ENCODE results near the gene CYP2J2. TPM values are rescaled to one million over a fixed set of nuclear protein-coding genes. Genes with fewer than 3 reads are reported as not detected.
A peak's percentile ranks its signal among the peaks of the same experiment; 100 is the strongest.

CYP2J2 gene
- total RNA-seq, 4 donors from 2014 or later = 2.4 to 8.7 (median 3.2) TPM

GRCh38 chr1:59948990-59949389 is 22.4 kb upstream of the CYP2J2 start:
- H3K27ac ChIP-seq = no peak overlapping the region
- DNase-seq (no peak), ATAC-seq (no peak)
- intact Hi-C loops (cut with DNase I; ENCODE audit: low total_unique reads) (loop anchor here (10.0 kb wide), 1 partner anchor 1434 kb away; no protein-coding TSS in a partner anchor), in situ Hi-C loops (cut with MboI; ENCODE audit: low sequenced_read_pairs in 4 of 4) (loop anchor here in 2 of 4 donors (10.0 to 25.0 kb wide), 4 partner anchors 54 to 1237 kb away; partner anchors contain the start of gene MYSM1 (in 1 of the 2))
- peaks cover 0 to 4% of the 10 kb centered on the region in 2 donors for H3K4me1 ChIP-seq
- H3K36me3 ChIP-seq = no peaks in the 10 kb centered on the region
- H3K27me3 ChIP-seq = no peaks in the 10 kb centered on the region
- H3K4me3 ChIP-seq = no peak overlapping the region
- TF ChIP-seq CTCF (IDR thresholded peaks at IDR 0.05 in 4 of 5, conservative IDR thresholded peaks at IDR 0.05 in 1 of 5) = no peak
- no peak for TF ChIP-seq POLR2A (IDR thresholded peaks at IDR 0.05)
- H3K9me3 ChIP-seq = no peaks in the 10 kb centered on the region

GRCh38 chr1:59947047-59947938 is 20.7 kb upstream of the CYP2J2 start:
- ATAC-seq (peak; percentile 92 to 94), DNase-seq (peak; percentile 29 to 44)
- intact Hi-C loops (cut with DNase I; ENCODE audit: low total_unique reads) = loop anchor here (1.0 to 10.0 kb wide), 3 partner anchors 44 to 1432 kb away; no protein-coding TSS in a partner anchor
- Histone ChIP-seq H3K4me3 (no peak overlapping the region), H3K27me3 (no peaks in the 10 kb centered on the region), H3K36me3 (no peaks in the 10 kb centered on the region), H3K9me3 (no peaks in the 10 kb centered on the region), H3K27ac (no peak overlapping the region), H3K4me1 (peaks cover 0 to 4% of the 10 kb centered on the region in 2 donors)
- in situ Hi-C loops (cut with MboI; ENCODE audit: low sequenced_read_pairs in 4 of 4) = loop anchor here in 2 of 4 donors (10.0 to 25.0 kb wide), 4 partner anchors 52 to 1235 kb away; partner anchors contain the start of gene MYSM1 (in 1 of the 2)
- no peak for TF ChIP-seq POLR2A (IDR thresholded peaks at IDR 0.05)
- peak; percentile 79 to 93 (median 82) for TF ChIP-seq CTCF (IDR thresholded peaks at IDR 0.05 in 4 of 5, conservative IDR thresholded peaks at IDR 0.05 in 1 of 5)

GRCh38 chr1:59945790-59946189 is 19.2 kb upstream of the CYP2J2 start:
- ATAC-seq (no peak), DNase-seq (no peak)
- TF ChIP-seq POLR2A (IDR thresholded peaks at IDR 0.05) = no peak
- TF ChIP-seq CTCF (IDR thresholded peaks at IDR 0.05 in 4 of 5, conservative IDR thresholded peaks at IDR 0.05 in 1 of 5) = no peak
- in situ Hi-C loops (cut with MboI; ENCODE audit: low sequenced_read_pairs in 4 of 4) = loop anchor here in 2 of 4 donors (10.0 to 25.0 kb wide), 4 partner anchors 51 to 1233 kb away; partner anchors contain the start of gene MYSM1 (in 1 of the 2)
- intact Hi-C loops (cut with DNase I; ENCODE audit: low total_unique reads) = loop anchor here (2.0 to 10.0 kb wide), 2 partner anchors 43 to 1431 kb away; no protein-coding TSS in a partner anchor
- no peaks in the 10 kb centered on the region for H3K27me3 ChIP-seq
- H3K4me3 ChIP-seq = no peak overlapping the region
- no peaks in the 10 kb centered on the region for H3K9me3 ChIP-seq
- peaks cover 0 to 4% of the 10 kb centered on the region in 2 donors for H3K4me1 ChIP-seq
- H3K27ac ChIP-seq = no peak overlapping the region
- no peaks in the 10 kb centered on the region for H3K36me3 ChIP-seq

- no peak overlapping the region for H3K27ac ChIP-seq
- no peak overlapping the region for H3K4me3 ChIP-seq
- DNase-seq (no peak), ATAC-seq (no peak)
- no peaks in the 10 kb centered on the region for H3K36me3 ChIP-seq
- no peaks in the 10 kb centered on the region for H3K9me3 ChIP-seq
- H3K4me1 ChIP-seq = no peaks in the 10 kb centered on the region
- TF ChIP-seq CTCF (IDR thresholded peaks at IDR 0.05 in 4 of 5, conservative IDR thresholded peaks at IDR 0.05 in 1 of 5) = no peak
- TF ChIP-seq POLR2A (IDR thresholded peaks at IDR 0.05) = no peak
- intact Hi-C loops (cut with DNase I; ENCODE audit: low total_unique reads) = no loop called here
- in situ Hi-C loops (cut with MboI; ENCODE audit: low sequenced_read_pairs in 4 of 4) = loop anchor here in 2 of 4 donors (25.0 kb wide), 2 partner anchors 1202 to 1227 kb away; partner anchors contain the start of gene MYSM1 (in 1 of the 2)
- no peaks in the 10 kb centered on the region for H3K27me3 ChIP-seq
These were observed 12.8 kb upstream of the CYP2J2 start for GRCh38 chr1:59939393-59939792.
